Measurements from ENCODE around the gene RAMACL. TPM values are rescaled to one million over a fixed set of nuclear protein-coding genes. Genes with fewer than 3 reads are reported as not detected.
A peak's percentile ranks its signal among the peaks of the same experiment; 100 is the strongest.
"Not testable (repeated sequence)": the region's sequence is repeated elsewhere in the genome, so short reads cannot be mapped to it uniquely, and the experiment has no call there.

RAMACL gene
- total RNA-seq (2014; rRNA removed; shearing (Covaris generic)), result 0.08 and 0.18 TPM in 2 replicates
- polyA plus RNA-seq (2015; cell fraction: cytosol; rRNA removed), result 0.06 and 0.24 TPM in 2 replicates
- polyA plus RNA-seq (2015; cell fraction: nucleus; rRNA removed), result not detected in 2 replicates

GRCh38 chr6:166586424-166587156 lies at the start of gene RAMACL:
RAMACL (minus strand) TSS chr6:166586678; CDS start chr6:166586477, 201 bp downstream.
- in situ Hi-C loops (cut with HindIII; ENCODE audit: low pct_unique_long_range_greater_than_20kb, low sequenced_read_pairs), result no loop called here
- DNase-seq (ENCODE audit: low read depth, low spot score), result peak; percentile 4

GRCh38 chr6:166635013-166635970 lies 48.8 kb upstream of the RAMACL start:
- in situ Hi-C loops (cut with HindIII; ENCODE audit: low pct_unique_long_range_greater_than_20kb, low sequenced_read_pairs), result no loop called here
- DNase-seq (ENCODE audit: low read depth, low spot score), result no peak

- in situ Hi-C loops (cut with HindIII; ENCODE audit: low pct_unique_long_range_greater_than_20kb, low sequenced_read_pairs), result not testable (repeated sequence)
These were observed 48.1 kb upstream of the RAMACL start for GRCh38 chr6:166634581-166634980.

DNA sequence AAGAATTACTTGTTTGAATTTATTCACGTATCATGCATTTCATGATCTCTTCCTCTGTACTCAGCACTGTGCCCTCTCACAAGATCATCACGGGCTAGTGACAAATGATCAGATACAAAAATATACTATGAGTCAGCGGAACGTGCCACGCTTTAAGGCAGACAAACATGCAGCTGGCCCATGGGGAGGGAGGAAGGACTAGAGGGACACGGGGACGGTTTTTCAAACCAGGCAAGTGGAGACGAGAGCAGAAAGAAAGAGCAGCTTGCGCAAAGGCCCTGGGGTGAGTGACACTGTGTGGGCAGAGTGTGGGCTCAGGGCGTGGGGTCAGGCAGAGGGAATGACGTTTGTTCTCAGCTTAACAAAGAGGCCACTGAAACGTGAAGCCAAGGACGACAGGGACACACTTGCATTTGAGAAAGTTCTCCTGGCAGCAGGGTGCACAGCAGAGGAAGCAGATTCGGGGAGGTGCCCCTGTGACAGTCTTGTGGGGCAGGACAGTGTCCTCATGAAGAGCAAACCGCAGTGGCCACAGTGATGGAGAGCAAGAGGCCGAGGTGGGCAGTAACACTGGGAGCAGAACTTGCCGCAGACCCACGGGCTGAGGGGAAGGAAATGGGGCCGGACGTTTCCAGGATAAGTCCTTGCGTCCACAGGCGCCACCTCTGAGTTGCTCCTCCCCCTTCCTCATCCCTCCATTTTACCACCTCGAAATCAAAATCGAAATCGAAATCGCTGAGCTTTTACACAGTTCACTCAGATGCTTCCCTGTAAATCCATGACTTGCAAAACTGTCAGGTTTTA lies 47.5 kb upstream of the RAMACL start:
- in situ Hi-C loops (cut with HindIII; ENCODE audit: low pct_unique_long_range_greater_than_20kb, low sequenced_read_pairs), result no loop called here
- DNase-seq (ENCODE audit: low read depth, low spot score), result peak; percentile 17

More at GRCh38 chr6:166634581-166634980, 48.1 kb upstream of the RAMACL start:
- not testable (repeated sequence) for DNase-seq (ENCODE audit: low read depth, low spot score)

DNA sequence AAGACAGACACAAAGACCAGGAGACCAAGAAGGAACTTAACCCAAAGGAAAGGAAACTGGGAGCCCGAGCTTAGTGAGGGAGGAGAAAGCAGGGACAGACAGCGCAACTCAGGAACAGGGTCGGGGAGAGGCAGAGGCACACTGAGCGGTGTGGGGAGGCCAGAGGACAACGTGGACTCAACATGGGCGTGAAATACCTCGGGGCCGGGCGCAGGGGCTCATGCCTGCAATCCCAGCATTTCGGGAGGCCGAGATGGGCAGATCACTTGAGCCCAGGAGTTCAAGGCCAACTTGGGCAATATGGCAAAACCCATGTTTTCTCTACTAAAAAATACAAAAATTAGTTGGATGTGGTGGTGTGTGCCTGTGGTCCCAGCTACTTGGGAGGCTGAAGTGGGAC lies 46.3 kb upstream of the RAMACL start:
- in situ Hi-C loops (cut with HindIII; ENCODE audit: low pct_unique_long_range_greater_than_20kb, low sequenced_read_pairs), result no loop called here
- DNase-seq (ENCODE audit: low read depth, low spot score), result no peak

- no peak for DNase-seq (ENCODE audit: low read depth, low spot score)
- in situ Hi-C loops (cut with HindIII; ENCODE audit: low pct_unique_long_range_greater_than_20kb, low sequenced_read_pairs), result no loop called here
These were observed 44.0 kb upstream of the RAMACL start for GRCh38 chr6:166630462-166630861.

- in situ Hi-C loops (cut with HindIII; ENCODE audit: low pct_unique_long_range_greater_than_20kb, low sequenced_read_pairs), result no loop called here
- DNase-seq (ENCODE audit: low read depth, low spot score), result no peak
These were observed 43.1 kb upstream of the RAMACL start for GRCh38 chr6:166629628-166630027.

GRCh38 chr6:166627875-166628801 lies 41.7 kb upstream of the RAMACL start:
- in situ Hi-C loops (cut with HindIII; ENCODE audit: low pct_unique_long_range_greater_than_20kb, low sequenced_read_pairs), result no loop called here
- DNase-seq (ENCODE audit: low read depth, low spot score), result peak; percentile 7

DNA sequence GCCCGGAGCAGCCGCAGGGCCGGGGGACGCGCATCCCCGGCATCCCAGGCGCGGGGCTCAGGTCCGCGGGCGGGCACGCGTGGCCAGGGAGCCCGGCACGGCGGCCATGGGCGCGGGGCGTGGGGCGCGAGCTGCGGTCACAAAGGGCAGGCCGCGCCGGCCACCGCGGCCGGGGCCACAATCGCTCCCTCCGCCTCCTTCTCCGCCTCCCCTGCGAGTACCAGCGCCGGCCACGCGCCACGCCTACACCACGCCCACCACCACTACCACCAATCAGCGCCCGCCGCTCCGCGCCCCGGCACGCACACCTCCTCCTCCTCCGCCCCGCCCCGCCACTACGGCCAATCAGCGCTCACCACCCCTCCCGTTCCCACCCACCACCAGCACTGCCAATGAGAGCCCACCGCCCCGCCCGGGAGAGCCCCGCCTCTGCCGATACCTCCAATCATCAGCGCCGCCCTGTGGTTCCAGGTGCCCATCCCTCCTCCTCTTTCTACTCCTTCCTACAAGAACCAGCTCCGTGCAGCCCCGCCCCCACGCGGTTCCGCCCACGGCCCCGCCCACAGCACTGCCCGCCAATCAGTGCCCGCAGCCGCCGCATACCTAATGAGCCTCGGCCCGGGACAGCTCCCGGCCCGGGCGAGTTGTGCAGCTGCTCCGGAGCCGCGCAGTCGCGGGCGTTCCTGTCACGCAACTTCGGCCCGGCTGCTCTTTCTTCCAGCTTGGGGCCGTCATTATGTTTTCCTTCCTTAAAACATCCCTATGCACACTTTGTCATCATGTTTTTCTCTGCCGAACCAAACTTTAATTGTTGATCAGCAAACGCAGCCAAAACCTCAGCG lies 40.8 kb upstream of the RAMACL start, which contains the start of gene RPS6KA2:
Gene RPS6KA2, minus strand, starts transcription at position 219 of the 842 bp plus-strand sequence. CDS start 232 bp downstream, outside the sequence.
- in situ Hi-C loops (cut with HindIII; ENCODE audit: low pct_unique_long_range_greater_than_20kb, low sequenced_read_pairs), result no loop called here
- DNase-seq (ENCODE audit: low read depth, low spot score), result peak; percentile 98

DNA sequence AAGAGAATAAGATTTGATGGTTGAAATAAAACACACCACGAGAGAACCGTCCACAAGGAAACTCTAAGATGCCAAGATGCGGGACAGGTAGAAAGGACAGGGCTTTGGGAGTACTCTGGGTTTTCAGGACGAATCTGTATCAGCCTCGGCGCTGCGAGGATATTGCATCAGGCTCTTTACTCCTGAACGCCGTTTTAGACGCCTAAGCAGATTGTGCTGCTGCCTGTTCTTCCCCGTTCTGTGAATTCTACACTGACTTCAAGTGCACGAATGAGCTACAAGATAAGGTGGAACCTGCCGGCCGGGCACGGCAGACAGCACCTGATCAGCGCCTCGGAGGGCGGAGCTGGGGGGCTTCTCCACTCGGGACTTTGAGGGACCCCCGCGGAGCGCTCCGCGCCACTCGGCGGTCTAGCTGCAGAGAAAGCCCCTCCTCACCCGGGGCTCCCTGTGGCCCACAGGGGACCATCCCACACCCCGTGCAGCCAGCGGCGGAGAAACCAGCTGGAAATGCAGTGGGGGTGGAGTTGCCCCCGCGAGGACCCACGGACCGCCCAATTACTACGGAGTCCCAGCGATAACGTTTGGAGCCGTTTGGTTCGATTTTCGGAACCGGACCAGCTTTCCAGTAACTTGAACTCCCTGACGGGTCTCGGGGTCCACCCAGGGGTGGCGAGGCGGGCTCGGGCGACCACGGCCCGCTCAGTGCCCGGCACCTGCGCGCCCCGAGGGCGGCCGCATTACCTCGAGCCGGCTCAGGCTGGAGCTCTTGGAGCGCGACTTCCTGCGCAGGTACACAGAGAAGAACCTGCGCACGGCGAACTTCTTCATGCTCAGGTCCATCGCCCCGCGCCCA lies 39.9 kb upstream of the RAMACL start:
- no peak for DNase-seq (ENCODE audit: low read depth, low spot score)
- in situ Hi-C loops (cut with HindIII; ENCODE audit: low pct_unique_long_range_greater_than_20kb, low sequenced_read_pairs), result no loop called here

- DNase-seq (ENCODE audit: low read depth, low spot score), result peak; percentile 10
- in situ Hi-C loops (cut with HindIII; ENCODE audit: low pct_unique_long_range_greater_than_20kb, low sequenced_read_pairs), result no loop called here
These were observed 38.9 kb upstream of the RAMACL start for GRCh38 chr6:166625356-166625755.

DNA sequence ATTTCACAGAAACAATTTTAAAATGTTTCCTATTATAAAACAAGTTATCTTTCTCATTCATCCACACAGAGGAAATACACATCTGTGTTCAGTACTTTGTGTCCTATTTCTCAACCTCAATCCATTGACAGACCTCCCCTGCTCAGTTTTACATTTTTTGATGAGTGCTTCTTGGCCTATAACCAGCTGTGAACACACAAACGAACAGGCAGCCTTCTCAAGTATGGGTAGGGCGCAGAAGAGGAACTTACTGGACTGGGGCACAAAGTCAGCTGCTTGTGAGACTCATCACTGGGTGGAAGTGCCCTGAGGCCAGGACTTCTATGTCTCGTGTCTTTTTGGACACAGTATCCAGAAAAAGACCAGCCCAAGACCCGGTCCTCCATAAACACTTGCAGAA lies 37.8 kb upstream of the RAMACL start:
- in situ Hi-C loops (cut with HindIII; ENCODE audit: low pct_unique_long_range_greater_than_20kb, low sequenced_read_pairs), result no loop called here
- no peak for DNase-seq (ENCODE audit: low read depth, low spot score)

GRCh38 chr6:166623318-166623717 lies 36.8 kb upstream of the RAMACL start:
- DNase-seq (ENCODE audit: low read depth, low spot score), result no peak
- in situ Hi-C loops (cut with HindIII; ENCODE audit: low pct_unique_long_range_greater_than_20kb, low sequenced_read_pairs), result no loop called here

- in situ Hi-C loops (cut with HindIII; ENCODE audit: low pct_unique_long_range_greater_than_20kb, low sequenced_read_pairs), result no loop called here
- no peak for DNase-seq (ENCODE audit: low read depth, low spot score)
These were observed 34.6 kb upstream of the RAMACL start for GRCh38 chr6:166621114-166621540.
